HepG2 (cell line): Measurements from ENCODE around the gene BPIFA2. TPM values are rescaled to one million over a fixed set of nuclear protein-coding genes. Genes with fewer than 3 reads are reported as not detected.

Source experiments
- polyA plus RNA-seq, 8 experiments: library from polyadenylated mRNA; depleted of rRNA in 3 of 8; stranded (reverse) in 7 of 8; unstranded in 1 of 8; fragments of >200 nt; fragmentation: Illumina TruSeq in 4 of 8; extraction: Trizol in 4 of 8; gene quantifications; 2 replicates each; pipeline versions ENCODE4 v1.2.1 to v1.2.3, GENCODE V29; 2011 to 2016; ENCODE audit warnings: low read depth in 4 of 8, missing spikeins in 1 of 8, mixed read lengths in 1 of 8; ENCODE audit not compliant: insufficient read depth in 1 of 8
- total RNA-seq, 5 experiments: library from RNA; depleted of rRNA; stranded (reverse); fragments of >200 nt; fragmentation: Illumina TruSeq; extraction: Trizol; gene quantifications; 2 replicates each; pipeline ENCODE4 v1.2.3, GENCODE V29; 2016; ENCODE audit warnings: low read depth in 1 of 5

The BPIFA2 gene
- total and polyA plus RNA-seq, 2 of the 13 experiments (the other 11 are each of a cell fraction or from before 2014, with no cell fraction given): not detected

Other genes starting within 250 kb of the BPIFA2 start
- not detected in 2 replicates for gene SUN5, start 163.7 kb upstream of the BPIFA2 start, total RNA-seq (2016; rRNA removed; fragmentation: Illumina TruSeq; extraction: Trizol)
- gene SUN5, start 163.7 kb upstream of the BPIFA2 start, polyA plus RNA-seq (2011; rRNA removed): not detected in 2 replicates
- gene BPIFB2, start 160.5 kb upstream of the BPIFA2 start, total RNA-seq (2016; rRNA removed; fragmentation: Illumina TruSeq; extraction: Trizol): 27.4 and 54.5 TPM in 2 replicates
- 902 and 1,439 TPM in 2 replicates for gene BPIFB2, start 160.5 kb upstream of the BPIFA2 start, polyA plus RNA-seq (2011; rRNA removed)
- 0.13 TPM in 1 of 2 replicates, not detected in the other for gene BPIFB6, start 136.5 kb upstream of the BPIFA2 start, total RNA-seq (2016; rRNA removed; fragmentation: Illumina TruSeq; extraction: Trizol)
- gene BPIFB6, start 136.5 kb upstream of the BPIFA2 start, polyA plus RNA-seq (2011; rRNA removed): 1.7 and 3.1 TPM in 2 replicates
- gene BPIFB3, start 114.3 kb upstream of the BPIFA2 start, total RNA-seq (2016; rRNA removed; fragmentation: Illumina TruSeq; extraction: Trizol): not detected in 2 replicates
- gene BPIFB3, start 114.3 kb upstream of the BPIFA2 start, polyA plus RNA-seq (2011; rRNA removed): 0.09 TPM in 1 of 2 replicates, not detected in the other
- not detected in 2 replicates for gene BPIFB4, start 88.5 kb upstream of the BPIFA2 start, total RNA-seq (2016; rRNA removed; fragmentation: Illumina TruSeq; extraction: Trizol)
- 0.09 and 0.13 TPM in 2 replicates for gene BPIFB4, start 88.5 kb upstream of the BPIFA2 start, polyA plus RNA-seq (2011; rRNA removed)
- gene BPIFA3, start 49.2 kb downstream of the BPIFA2 start, total RNA-seq (2016; rRNA removed; fragmentation: Illumina TruSeq; extraction: Trizol): not detected in 2 replicates
- gene BPIFA3, start 49.2 kb downstream of the BPIFA2 start, polyA plus RNA-seq (2011; rRNA removed): not detected in 2 replicates
- not detected in 2 replicates for gene BPIFA1, start 67.8 kb downstream of the BPIFA2 start, total RNA-seq (2016; rRNA removed; fragmentation: Illumina TruSeq; extraction: Trizol)
- not detected in 2 replicates for gene BPIFA1, start 67.8 kb downstream of the BPIFA2 start, polyA plus RNA-seq (2011; rRNA removed)
- 0.18 and 0.82 TPM in 2 replicates for gene BPIFB1, start 115.1 kb downstream of the BPIFA2 start, total RNA-seq (2016; rRNA removed; fragmentation: Illumina TruSeq; extraction: Trizol)
- gene BPIFB1, start 115.1 kb downstream of the BPIFA2 start, polyA plus RNA-seq (2011; rRNA removed): 4.4 and 9.2 TPM in 2 replicates
- 98.2 and 104 TPM in 2 replicates for gene CDK5RAP1, start 233.4 kb downstream of the BPIFA2 start, total RNA-seq (2016; rRNA removed; fragmentation: Illumina TruSeq; extraction: Trizol)
- gene CDK5RAP1, start 233.4 kb downstream of the BPIFA2 start, polyA plus RNA-seq (2011; rRNA removed): 52.9 and 53.6 TPM in 2 replicates